Measurements from ENCODE around the gene IQGAP2. TPM values are rescaled to one million over a fixed set of nuclear protein-coding genes. Genes with fewer than 3 reads are reported as not detected.
"Not testable (repeated sequence)": the region's sequence is repeated elsewhere in the genome, so short reads cannot be mapped to it uniquely, and the experiment has no call there.

IQGAP2 gene
- polyA plus RNA-seq, 3 donors = 72.4 to 95.7 (median 83.7) TPM

- no peak for DNase-seq (ENCODE audit: low read depth in 3 of 3, low spot score in 2 of 3)
These were observed 124.0 kb downstream of the IQGAP2 start for GRCh38 chr5:76526950-76527583.

GRCh38 chr5:76527685-76528161, 124.6 kb downstream of the IQGAP2 start:
- no peak for DNase-seq (ENCODE audit: low read depth in 3 of 3, low spot score in 2 of 3)

- no peak for DNase-seq (ENCODE audit: low read depth in 3 of 3, low spot score in 2 of 3)
These were observed 125.7 kb downstream of the IQGAP2 start for GRCh38 chr5:76528547-76529331.

GRCh38 chr5:76529464-76530344, 126.6 kb downstream of the IQGAP2 start:
- DNase-seq (ENCODE audit: low read depth in 3 of 3, low spot score in 2 of 3) = no peak

- no peak for DNase-seq (ENCODE audit: low read depth in 3 of 3, low spot score in 2 of 3)
These were observed 129.0 kb downstream of the IQGAP2 start for GRCh38 chr5:76532052-76532451.

GRCh38 chr5:76532973-76533372, 129.9 kb downstream of the IQGAP2 start:
- no peak for DNase-seq (ENCODE audit: low read depth in 3 of 3, low spot score in 2 of 3)

- DNase-seq (ENCODE audit: low read depth in 3 of 3, low spot score in 2 of 3) = no peak
These were observed 132.5 kb downstream of the IQGAP2 start for GRCh38 chr5:76535577-76535976.

GRCh38 chr5:76537073-76537543, 134.0 kb downstream of the IQGAP2 start:
- no peak for DNase-seq (ENCODE audit: low read depth in 3 of 3, low spot score in 2 of 3)

- no peak for DNase-seq (ENCODE audit: low read depth in 3 of 3, low spot score in 2 of 3)
These were observed 139.2 kb downstream of the IQGAP2 start for GRCh38 chr5:76542241-76542640.

GRCh38 chr5:76542887-76543690, 140.0 kb downstream of the IQGAP2 start:
- DNase-seq (ENCODE audit: low read depth in 3 of 3, low spot score in 2 of 3) = no peak

- no peak for DNase-seq (ENCODE audit: low read depth in 3 of 3, low spot score in 2 of 3)
These were observed 141.3 kb downstream of the IQGAP2 start for GRCh38 chr5:76544268-76544926.

- DNase-seq (ENCODE audit: low read depth in 3 of 3, low spot score in 2 of 3) = no peak
These were observed 142.1 kb downstream of the IQGAP2 start for GRCh38 chr5:76545184-76545583.

GRCh38 chr5:76546497-76547102, 143.5 kb downstream of the IQGAP2 start:
- DNase-seq (ENCODE audit: low read depth in 3 of 3, low spot score in 2 of 3) = no peak

- no peak for DNase-seq (ENCODE audit: low read depth in 3 of 3, low spot score in 2 of 3)
These were observed 144.3 kb downstream of the IQGAP2 start for GRCh38 chr5:76547242-76547890.

GRCh38 chr5:76547891-76548524, 144.9 kb downstream of the IQGAP2 start:
- no peak for DNase-seq (ENCODE audit: low read depth in 3 of 3, low spot score in 2 of 3)

GRCh38 chr5:76548525-76549229, 145.6 kb downstream of the IQGAP2 start:
- no peak for DNase-seq (ENCODE audit: low read depth in 3 of 3, low spot score in 2 of 3)

GRCh38 chr5:76550881-76551280, 147.8 kb downstream of the IQGAP2 start:
- DNase-seq (ENCODE audit: low read depth in 3 of 3, low spot score in 2 of 3) = not testable (repeated sequence)

GRCh38 chr5:76552546-76552945, 149.5 kb downstream of the IQGAP2 start:
- DNase-seq (ENCODE audit: low read depth in 3 of 3, low spot score in 2 of 3) = no peak

All from right renal cortex interstitium (tissue), 3 donors.